ENCODE results near the gene FUT4. TPM values are rescaled to one million over a fixed set of nuclear protein-coding genes. Genes with fewer than 3 reads are reported as not detected.

Gene FUT4
- polyA plus RNA-seq, 1 donor from 2014 or later: 0.62 TPM

DNA sequence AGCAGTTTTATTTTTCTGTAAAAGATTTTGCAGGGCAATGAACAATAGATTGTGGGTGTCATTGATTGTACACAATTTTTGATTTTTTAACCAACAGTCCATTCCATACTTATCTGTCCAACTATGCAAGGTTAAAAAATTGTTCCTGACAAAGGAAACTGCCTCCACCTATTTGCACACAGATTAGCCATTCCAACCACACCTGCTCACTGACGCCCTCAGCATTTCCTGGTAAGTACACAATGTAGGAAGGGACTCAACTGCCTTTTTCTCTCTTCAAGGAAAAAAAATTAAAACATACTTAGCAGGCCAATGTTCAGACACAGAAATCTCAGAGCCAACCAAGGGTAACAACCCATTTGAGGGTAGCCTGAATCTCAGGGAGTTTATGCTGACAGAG, 4.3 kb upstream of the FUT4 start:
- Histone ChIP-seq H3K4me3 (ENCODE audit: low read length) (no peak overlapping the region), H3K79me2 (replicated peaks; ENCODE audit: insufficient read depth, low read length) (no peaks in the 10 kb centered on the region), H3K4me2 (ENCODE audit: low read length) (no peak overlapping the region), H3K36me3 (ENCODE audit: insufficient read depth, low read length) (no peaks in the 10 kb centered on the region), H3F3A (ENCODE audit: insufficient read depth, low read length, poor library complexity, severe bottlenecking) (no peaks in the 10 kb centered on the region), H3K27ac (ENCODE audit: low read length) (no peak overlapping the region), H2AFZ (ENCODE audit: low read depth, low read length) (no peak overlapping the region), H3K9me2 (ENCODE audit: insufficient read depth, low read length) (no peaks in the 10 kb centered on the region), H4K20me1 (ENCODE audit: insufficient read depth) (no peaks in the 10 kb centered on the region), H3K9ac (ENCODE audit: low read length) (no peak overlapping the region), H3K9me3 (ENCODE audit: low read length) (no peaks in the 10 kb centered on the region), H3K27me3 (ENCODE audit: insufficient read depth, low read depth, low read length) (peaks cover 15% of the 10 kb centered on the region)
- TF ChIP-seq CTCF (IDR thresholded peaks at IDR 0.05; ENCODE audit: poor library complexity, severe bottlenecking) (no peak), EZH2 (IDR thresholded peaks at IDR 0.05; ENCODE audit: borderline replicate concordance, insufficient read depth, low read length, poor library complexity, severe bottlenecking) (no peak), SMC3 (conservative IDR thresholded peaks at IDR 0.05; ENCODE audit: poor library complexity) (no peak), EP300 (conservative IDR thresholded peaks at IDR 0.05; ENCODE audit: poor library complexity, severe bottlenecking) (no peak), RAD21 (conservative IDR thresholded peaks at IDR 0.05) (no peak), TAF1 (IDR thresholded peaks at IDR 0.05; ENCODE audit: low read depth) (no peak), MXI1 (conservative IDR thresholded peaks at IDR 0.05; ENCODE audit: poor library complexity, severe bottlenecking) (no peak), POLR2AphosphoS5 (IDR thresholded peaks at IDR 0.05) (no peak)
- TF ChIP-seq, protein P1, sequence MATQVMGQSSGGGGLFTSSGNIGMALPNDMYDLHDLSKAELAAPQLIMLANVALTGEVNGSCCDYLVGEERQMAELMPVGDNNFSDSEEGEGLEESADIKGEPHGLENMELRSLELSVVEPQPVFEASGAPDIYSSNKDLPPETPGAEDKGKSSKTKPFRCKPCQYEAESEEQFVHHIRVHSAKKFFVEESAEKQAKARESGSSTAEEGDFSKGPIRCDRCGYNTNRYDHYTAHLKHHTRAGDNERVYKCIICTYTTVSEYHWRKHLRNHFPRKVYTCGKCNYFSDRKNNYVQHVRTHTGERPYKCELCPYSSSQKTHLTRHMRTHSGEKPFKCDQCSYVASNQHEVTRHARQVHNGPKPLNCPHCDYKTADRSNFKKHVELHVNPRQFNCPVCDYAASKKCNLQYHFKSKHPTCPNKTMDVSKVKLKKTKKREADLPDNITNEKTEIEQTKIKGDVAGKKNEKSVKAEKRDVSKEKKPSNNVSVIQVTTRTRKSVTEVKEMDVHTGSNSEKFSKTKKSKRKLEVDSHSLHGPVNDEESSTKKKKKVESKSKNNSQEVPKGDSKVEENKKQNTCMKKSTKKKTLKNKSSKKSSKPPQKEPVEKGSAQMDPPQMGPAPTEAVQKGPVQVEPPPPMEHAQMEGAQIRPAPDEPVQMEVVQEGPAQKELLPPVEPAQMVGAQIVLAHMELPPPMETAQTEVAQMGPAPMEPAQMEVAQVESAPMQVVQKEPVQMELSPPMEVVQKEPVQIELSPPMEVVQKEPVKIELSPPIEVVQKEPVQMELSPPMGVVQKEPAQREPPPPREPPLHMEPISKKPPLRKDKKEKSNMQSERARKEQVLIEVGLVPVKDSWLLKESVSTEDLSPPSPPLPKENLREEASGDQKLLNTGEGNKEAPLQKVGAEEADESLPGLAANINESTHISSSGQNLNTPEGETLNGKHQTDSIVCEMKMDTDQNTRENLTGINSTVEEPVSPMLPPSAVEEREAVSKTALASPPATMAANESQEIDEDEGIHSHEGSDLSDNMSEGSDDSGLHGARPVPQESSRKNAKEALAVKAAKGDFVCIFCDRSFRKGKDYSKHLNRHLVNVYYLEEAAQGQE (IDR thresholded peaks at IDR 0.05; ENCODE audit: borderline replicate concordance): no peak

DNA sequence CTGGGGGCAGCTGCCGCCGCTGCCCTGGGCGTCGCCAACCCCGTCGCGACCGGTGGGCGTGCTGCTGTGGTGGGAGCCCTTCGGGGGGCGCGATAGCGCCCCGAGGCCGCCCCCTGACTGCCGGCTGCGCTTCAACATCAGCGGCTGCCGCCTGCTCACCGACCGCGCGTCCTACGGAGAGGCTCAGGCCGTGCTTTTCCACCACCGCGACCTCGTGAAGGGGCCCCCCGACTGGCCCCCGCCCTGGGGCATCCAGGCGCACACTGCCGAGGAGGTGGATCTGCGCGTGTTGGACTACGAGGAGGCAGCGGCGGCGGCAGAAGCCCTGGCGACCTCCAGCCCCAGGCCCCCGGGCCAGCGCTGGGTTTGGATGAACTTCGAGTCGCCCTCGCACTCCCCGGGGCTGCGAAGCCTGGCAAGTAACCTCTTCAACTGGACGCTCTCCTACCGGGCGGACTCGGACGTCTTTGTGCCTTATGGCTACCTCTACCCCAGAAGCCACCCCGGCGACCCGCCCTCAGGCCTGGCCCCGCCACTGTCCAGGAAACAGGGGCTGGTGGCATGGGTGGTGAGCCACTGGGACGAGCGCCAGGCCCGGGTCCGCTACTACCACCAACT, 1.0 kb downstream of the FUT4 start:
- Histone ChIP-seq H3K27ac (ENCODE audit: low read length) (no peak overlapping the region), H3K9me2 (ENCODE audit: insufficient read depth, low read length) (no peaks in the 10 kb centered on the region), H3K4me2 (ENCODE audit: low read length) (no peak overlapping the region), H3F3A (ENCODE audit: insufficient read depth, low read length, poor library complexity, severe bottlenecking) (no peaks in the 10 kb centered on the region), H3K9ac (ENCODE audit: low read length) (peak overlapping the region; percentile 65), H3K36me3 (ENCODE audit: insufficient read depth, low read length) (no peaks in the 10 kb centered on the region), H3K27me3 (ENCODE audit: insufficient read depth, low read depth, low read length) (peaks cover 30% of the 10 kb centered on the region), H3K4me3 (ENCODE audit: low read length) (peak overlapping the region; percentile 68), H2AFZ (ENCODE audit: low read depth, low read length) (no peak overlapping the region), H4K20me1 (ENCODE audit: insufficient read depth) (no peaks in the 10 kb centered on the region), H3K79me2 (replicated peaks; ENCODE audit: insufficient read depth, low read length) (no peaks in the 10 kb centered on the region), H3K9me3 (ENCODE audit: low read length) (no peaks in the 10 kb centered on the region)
- TF ChIP-seq, protein P1 (IDR thresholded peaks at IDR 0.05; ENCODE audit: borderline replicate concordance): no peak
- TF ChIP-seq POLR2AphosphoS5 (IDR thresholded peaks at IDR 0.05) (no peak), RAD21 (conservative IDR thresholded peaks at IDR 0.05) (no peak), TAF1 (IDR thresholded peaks at IDR 0.05; ENCODE audit: low read depth) (no peak), EZH2 (IDR thresholded peaks at IDR 0.05; ENCODE audit: borderline replicate concordance, insufficient read depth, low read length, poor library complexity, severe bottlenecking) (no peak), MXI1 (conservative IDR thresholded peaks at IDR 0.05; ENCODE audit: poor library complexity, severe bottlenecking) (no peak), CTCF (IDR thresholded peaks at IDR 0.05; ENCODE audit: poor library complexity, severe bottlenecking) (no peak), SMC3 (conservative IDR thresholded peaks at IDR 0.05; ENCODE audit: poor library complexity) (no peak), EP300 (conservative IDR thresholded peaks at IDR 0.05; ENCODE audit: poor library complexity, severe bottlenecking) (no peak)
